ENCODE data around the gene CCDC74B.
"Not testable (repeated sequence)": the region's sequence is repeated elsewhere in the genome, so short reads cannot be mapped to it uniquely, and the experiment has no call there.

Gene CCDC74B

GRCh38 chr2:130148515-130148914 is 3.6 kb upstream of the CCDC74B start:
- DNase-seq: not testable (repeated sequence)

- not testable (repeated sequence) for DNase-seq
Observed at GRCh38 chr2:130143266-130144039, 1.5 kb downstream of the CCDC74B start.

- not testable (repeated sequence) for DNase-seq
Observed at GRCh38 chr2:130142396-130143265, 2.3 kb downstream of the CCDC74B start.

GRCh38 chr2:130141645-130142370 is 3.1 kb downstream of the CCDC74B start:
- not testable (repeated sequence) for DNase-seq

GRCh38 chr2:130141002-130141401 is 3.9 kb downstream of the CCDC74B start:
- DNase-seq: not testable (repeated sequence)

- not testable (repeated sequence) for DNase-seq
Observed at GRCh38 chr2:130140516-130140915, 4.4 kb downstream of the CCDC74B start.

GRCh38 chr2:130139331-130140280 is 5.3 kb downstream of the CCDC74B start:
- not testable (repeated sequence) for DNase-seq

- not testable (repeated sequence) for DNase-seq
Observed at GRCh38 chr2:130138841-130139251, 6.1 kb downstream of the CCDC74B start.

- not testable (repeated sequence) for DNase-seq
Observed at GRCh38 chr2:130138326-130138725, 6.6 kb downstream of the CCDC74B start.

- not testable (repeated sequence) for DNase-seq
Observed at GRCh38 chr2:130137118-130137517, 7.8 kb downstream of the CCDC74B start.

- not testable (repeated sequence) for DNase-seq
Observed at GRCh38 chr2:130136546-130136945, 8.4 kb downstream of the CCDC74B start.

GRCh38 chr2:130135692-130136541 is 9.0 kb downstream of the CCDC74B start:
- DNase-seq: no peak

- DNase-seq: not testable (repeated sequence)
Observed at GRCh38 chr2:130129120-130129829, 15.6 kb downstream of the CCDC74B start, which contains the start of gene POTEF. Gene POTEF, minus strand, starts transcription at chr2:130129222. Its CDS starts 8,707 bp downstream, at chr2:130120515.

- not testable (repeated sequence) for DNase-seq
Observed at GRCh38 chr2:130128464-130128863, 16.4 kb downstream of the CCDC74B start.

- not testable (repeated sequence) for DNase-seq
Observed at GRCh38 chr2:130127726-130128125, 17.2 kb downstream of the CCDC74B start.

- not testable (repeated sequence) for DNase-seq
Observed at GRCh38 chr2:130120924-130121323, 24.0 kb downstream of the CCDC74B start.

- DNase-seq: not testable (repeated sequence)
Observed at GRCh38 chr2:130102597-130103363, 42.1 kb downstream of the CCDC74B start.

All from activated naive CD4-positive, alpha-beta T cell treated with Interleukin-2 at 50 U/mL for 16 hours (primary cell).